Natural killer cell treated with Interleukin-12 subunit alpha and Interleukin-12 subunit beta and Interleukin-15 and Interleukin-18, amount 100 ng/mL, for 72 hours (primary cell): ENCODE measurements around the gene VEZF1. TPM values are rescaled to one million over a fixed set of nuclear protein-coding genes. Genes with fewer than 3 reads are reported as not detected.

ENCODE experiments used
- ATAC-seq, 2 donors: fragments of 150-1000 bp; cut with Tn5 transposase in 1 of 2; sonication (Bioruptor Pico), chemical (Tn5 transposase) in 1 of 2; 2 replicates each; pipeline ENCODE4 v1.10.0; 2021
- DNase-seq: peaks from one replicate; pipeline ENCODE4 v3.0.0; 2022; ENCODE audit warnings: low spot score
- H3K27ac Mint-ChIP-seq, 2 donors: 1 replicate in 1 of 2; 2 replicates in 1 of 2; pipeline ENCODE4 v1.8.0; 2022; ENCODE audit warnings: mixed read lengths in 2 of 2, mild to moderate bottlenecking in 1 of 2, moderate library complexity in 1 of 2
- H3K27me3 Mint-ChIP-seq, 2 donors: 1 replicate in 1 of 2; 2 replicates in 1 of 2; pipeline ENCODE4 v1.8.0; 2022; ENCODE audit warnings: mixed read lengths in 2 of 2
- H3K36me3 Mint-ChIP-seq: one replicate; pipeline ENCODE4 v1.8.0; 2022; ENCODE audit warnings: mixed read lengths
- H3K4me1 Mint-ChIP-seq, 2 donors: 1 replicate in 1 of 2; 2 replicates in 1 of 2; pipeline ENCODE4 v1.8.0; 2022; ENCODE audit warnings: low read depth in 2 of 2, mixed read lengths in 2 of 2, mild to moderate bottlenecking in 1 of 2
- H3K4me3 Mint-ChIP-seq: one replicate; pipeline ENCODE4 v1.8.0; 2022; ENCODE audit warnings: mixed read lengths
- H3K9me3 Mint-ChIP-seq: 2 replicates; pipeline ENCODE4 v1.8.0; 2022; ENCODE audit warnings: mixed read lengths
- total RNA-seq, 2 donors: library from RNA; stranded (reverse); gene quantifications; one replicate each; pipeline ENCODE4 v1.2.3, GENCODE V29; 2022

Gene VEZF1
- total RNA-seq, 2 donors from 2014 or later, result 29.1 to 31.8 TPM

DNA sequence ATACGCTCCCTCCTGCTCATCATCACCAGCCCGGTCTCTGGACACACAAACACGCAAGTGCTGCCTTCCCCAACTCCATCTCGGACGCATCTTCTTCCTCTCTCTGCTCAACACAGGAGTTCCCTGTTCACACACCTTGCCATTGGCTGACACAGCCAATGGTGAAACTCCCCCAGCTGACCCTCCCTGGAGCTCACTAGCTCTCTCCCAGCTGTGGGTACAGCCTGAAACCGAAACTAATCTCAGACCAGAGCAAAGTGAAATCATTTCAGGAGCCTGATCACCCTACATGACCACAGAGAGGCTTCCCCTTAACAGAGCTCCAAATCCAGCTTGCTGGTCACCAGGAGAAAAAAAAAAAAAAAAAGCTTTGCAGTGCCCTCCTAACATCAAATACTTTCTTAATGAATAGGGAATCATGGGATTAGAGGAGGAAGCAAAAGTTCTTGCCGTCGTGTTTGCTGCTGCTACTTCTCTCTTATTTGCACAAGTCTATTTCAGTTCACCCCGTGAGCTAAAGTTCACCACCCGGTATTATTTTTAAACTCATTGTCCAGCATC, 41.2 kb downstream of the VEZF1 start:
- Mint-ChIP-seq H3K27me3 (peaks cover 14 to 21% of the 10 kb centered on the region in 2 donors), H3K27ac (peak overlapping the region; percentile 15 to 64), H3K36me3 (no peaks in the 10 kb centered on the region), H3K9me3 (no peaks in the 10 kb centered on the region), H3K4me1 (peaks cover 36 to 40% of the 10 kb centered on the region in 2 donors), H3K4me3 (peak overlapping the region; percentile 76)
- DNase-seq (peak; percentile 69), ATAC-seq (peak; percentile 90)

GRCh38 chr17:57945996-57946797, 41.9 kb downstream of the VEZF1 start:
- ATAC-seq (no peak), DNase-seq (no peak)
- H3K9me3 Mint-ChIP-seq, result no peaks in the 10 kb centered on the region
- peak overlapping the region; percentile 15 to 64 for H3K27ac Mint-ChIP-seq
- peaks cover 35 to 38% of the 10 kb centered on the region in 2 donors for H3K4me1 Mint-ChIP-seq
- H3K4me3 Mint-ChIP-seq, result peak overlapping the region; percentile 76
- no peaks in the 10 kb centered on the region for H3K36me3 Mint-ChIP-seq
- peaks cover 14 to 24% of the 10 kb centered on the region in 2 donors for H3K27me3 Mint-ChIP-seq

DNA sequence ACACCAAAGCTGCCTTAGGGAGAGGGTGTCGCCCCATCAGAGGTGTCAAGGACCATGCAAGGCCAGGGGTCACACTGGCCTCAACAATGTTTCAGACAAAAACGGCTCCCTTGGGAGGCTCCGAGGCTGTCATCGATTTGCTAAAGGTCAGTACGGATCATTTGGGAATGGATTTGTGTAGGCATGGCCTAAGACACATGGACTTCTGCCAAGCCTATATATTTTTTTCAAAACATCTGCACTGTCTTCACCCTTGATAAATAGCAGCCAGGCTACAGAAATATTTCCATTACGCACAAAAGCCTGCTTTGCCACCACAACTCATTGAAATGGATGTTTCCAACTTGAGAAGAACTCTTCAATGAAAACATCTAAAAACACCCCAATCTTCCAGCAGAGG, 43.1 kb downstream of the VEZF1 start:
- Mint-ChIP-seq H3K27ac (no peak overlapping the region), H3K4me1 (peaks cover 29% of the 10 kb centered on the region in 2 donors), H3K36me3 (no peaks in the 10 kb centered on the region), H3K9me3 (no peaks in the 10 kb centered on the region), H3K4me3 (no peak overlapping the region), H3K27me3 (peaks cover 22 to 25% of the 10 kb centered on the region in 2 donors)
- DNase-seq (no peak), ATAC-seq (no peak)

DNA sequence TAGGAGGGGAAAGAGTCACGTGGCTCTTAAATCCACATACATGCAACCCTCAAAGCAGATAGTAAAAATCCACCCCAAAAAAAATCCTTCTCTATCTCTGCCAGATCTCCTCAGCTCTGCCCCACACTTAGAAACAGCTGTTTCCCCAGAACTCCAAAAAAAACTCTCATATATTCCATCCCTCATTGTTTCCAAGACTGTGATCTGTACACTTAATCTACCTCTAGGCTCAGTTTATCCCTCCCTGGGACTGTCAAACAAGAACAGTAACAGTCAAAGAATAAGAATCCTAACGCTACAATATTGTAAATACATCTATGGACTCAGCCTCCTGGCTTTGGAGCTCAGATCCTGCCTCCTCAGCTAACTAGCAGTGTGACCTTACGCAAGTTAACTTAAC, 44.4 kb downstream of the VEZF1 start:
- DNase-seq (no peak), ATAC-seq (no peak)
- Mint-ChIP-seq H3K4me1 (peaks cover 23% of the 10 kb centered on the region in 2 donors), H3K27me3 (peaks cover 26 to 29% of the 10 kb centered on the region in 2 donors), H3K4me3 (no peak overlapping the region), H3K27ac (no peak overlapping the region), H3K9me3 (no peaks in the 10 kb centered on the region), H3K36me3 (no peaks in the 10 kb centered on the region)

DNA sequence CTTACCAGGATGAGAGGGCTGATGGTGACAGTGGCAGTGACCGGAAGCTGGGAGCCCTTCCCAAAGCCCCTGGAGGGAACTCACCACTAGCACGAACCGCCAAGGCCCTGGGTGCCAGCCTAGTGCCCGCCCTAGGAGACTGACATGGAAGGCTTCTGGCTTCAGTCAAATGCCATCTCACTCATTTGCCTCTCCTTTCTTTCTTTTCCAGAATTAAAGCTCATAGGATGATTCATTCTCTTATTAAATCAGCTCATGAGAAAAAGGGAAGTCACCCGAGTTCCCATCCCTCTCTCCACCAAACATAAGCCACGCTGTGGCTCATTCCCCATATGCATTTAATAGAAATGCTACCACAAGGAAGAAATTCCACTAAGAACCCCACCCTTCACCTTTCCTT, 44.9 kb downstream of the VEZF1 start:
- DNase-seq (no peak), ATAC-seq (no peak)
- Mint-ChIP-seq H3K4me1 (peaks cover 18% of the 10 kb centered on the region in 2 donors), H3K4me3 (no peak overlapping the region), H3K27ac (no peak overlapping the region), H3K9me3 (no peaks in the 10 kb centered on the region), H3K36me3 (no peaks in the 10 kb centered on the region), H3K27me3 (peaks cover 26 to 32% of the 10 kb centered on the region in 2 donors)

DNA sequence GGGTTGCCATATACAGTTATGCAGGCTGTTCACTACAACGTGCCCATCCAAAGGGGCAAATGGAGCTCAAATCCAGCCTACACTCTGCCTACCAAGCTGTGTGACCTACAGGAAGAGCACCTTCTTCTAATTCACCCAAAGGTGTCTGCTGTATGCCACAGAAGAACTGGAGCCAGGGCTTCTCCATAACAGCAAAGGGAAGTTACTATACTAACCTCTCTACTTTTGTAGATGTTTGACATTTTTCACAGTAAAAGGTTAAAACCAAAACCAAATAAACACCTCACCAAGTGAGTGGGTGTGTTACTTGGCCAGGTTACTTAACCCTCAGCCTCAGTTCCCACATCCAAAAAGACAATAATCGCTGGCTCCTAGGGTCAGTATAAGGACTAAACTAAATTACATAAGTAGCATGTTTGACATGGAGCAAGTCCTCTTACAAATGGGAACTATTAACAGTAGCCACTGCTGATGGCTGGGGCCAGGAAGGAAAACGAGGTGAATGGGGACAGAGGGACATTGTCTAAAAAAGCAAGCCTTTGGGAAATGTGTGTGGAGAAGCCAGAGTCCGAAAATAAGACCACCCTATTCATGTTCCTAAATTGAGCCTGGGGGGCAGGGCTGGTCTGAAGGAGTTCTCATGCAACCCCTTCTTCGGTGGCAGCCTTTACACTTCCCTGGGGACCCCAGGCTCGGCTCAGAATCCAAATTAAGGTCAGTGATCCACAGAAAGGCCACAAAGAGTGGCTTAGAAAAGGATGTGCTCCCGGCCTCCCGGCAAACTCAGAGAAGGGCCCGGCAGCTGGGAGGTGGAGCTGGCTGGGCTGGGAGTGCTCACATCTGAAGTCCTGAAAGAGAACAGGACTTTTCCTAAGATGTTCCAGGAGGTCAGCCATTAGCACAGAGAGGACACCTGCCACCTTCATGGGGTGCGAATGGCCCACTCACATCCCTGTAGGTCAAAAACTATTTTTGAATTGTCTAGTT, 46.4 kb downstream of the VEZF1 start:
- ATAC-seq (no peak), DNase-seq (no peak)
- peaks cover 23 to 30% of the 10 kb centered on the region in 2 donors for H3K27me3 Mint-ChIP-seq
- H3K27ac Mint-ChIP-seq, result no peak overlapping the region
- no peaks in the 10 kb centered on the region for H3K36me3 Mint-ChIP-seq
- no peak overlapping the region for H3K4me3 Mint-ChIP-seq
- peaks cover 9 to 10% of the 10 kb centered on the region in 2 donors for H3K4me1 Mint-ChIP-seq
- no peaks in the 10 kb centered on the region for H3K9me3 Mint-ChIP-seq

GRCh38 chr17:57940653-57941329, 47.3 kb downstream of the VEZF1 start:
- peaks cover 20 to 29% of the 10 kb centered on the region in 2 donors for H3K27me3 Mint-ChIP-seq
- no peak for DNase-seq
- no peak for ATAC-seq
- H3K36me3 Mint-ChIP-seq, result no peaks in the 10 kb centered on the region
- H3K27ac Mint-ChIP-seq, result no peak overlapping the region
- H3K9me3 Mint-ChIP-seq, result no peaks in the 10 kb centered on the region
- H3K4me3 Mint-ChIP-seq, result no peak overlapping the region
- peaks cover 6 to 8% of the 10 kb centered on the region in 2 donors for H3K4me1 Mint-ChIP-seq

- H3K27ac Mint-ChIP-seq, result no peak overlapping the region
- H3K4me1 Mint-ChIP-seq, result peaks cover 6 to 8% of the 10 kb centered on the region in 2 donors
- H3K9me3 Mint-ChIP-seq, result no peaks in the 10 kb centered on the region
- DNase-seq (no peak), ATAC-seq (no peak)
- no peaks in the 10 kb centered on the region for H3K36me3 Mint-ChIP-seq
- no peak overlapping the region for H3K4me3 Mint-ChIP-seq
- peaks cover 20 to 29% of the 10 kb centered on the region in 2 donors for H3K27me3 Mint-ChIP-seq
Measured at GRCh38 chr17:57940231-57940630, 47.8 kb downstream of the VEZF1 start.

DNA sequence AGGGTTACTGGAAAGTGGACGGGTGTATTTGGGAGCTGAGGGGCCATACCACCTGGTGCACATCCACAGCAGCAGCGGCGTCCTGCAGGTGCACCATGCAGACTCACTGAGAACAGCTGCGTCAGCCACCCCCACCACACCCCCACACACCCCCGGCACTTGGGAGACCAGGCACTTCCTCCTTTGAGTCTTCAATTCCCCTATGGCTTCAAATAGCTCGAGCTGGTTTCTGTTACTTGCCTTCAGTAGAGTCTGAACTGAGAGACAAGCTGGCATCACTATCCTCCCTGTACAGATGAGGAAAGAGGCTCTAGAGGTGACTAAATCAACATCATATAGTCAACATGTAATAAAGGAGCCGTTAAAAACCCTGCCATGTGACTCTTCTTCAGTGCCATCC, 48.3 kb downstream of the VEZF1 start:
- Mint-ChIP-seq H3K4me1 (peaks cover 6 to 8% of the 10 kb centered on the region in 2 donors), H3K4me3 (no peak overlapping the region), H3K27ac (no peak overlapping the region), H3K9me3 (no peaks in the 10 kb centered on the region), H3K27me3 (peaks cover 20 to 28% of the 10 kb centered on the region in 2 donors), H3K36me3 (no peaks in the 10 kb centered on the region)
- ATAC-seq (peak in 1 of 2 donors; percentile 41), DNase-seq (no peak)

GRCh38 chr17:57938061-57938502, 50.0 kb downstream of the VEZF1 start:
- no peak overlapping the region for H3K4me3 Mint-ChIP-seq
- peaks cover 12 to 19% of the 10 kb centered on the region in 2 donors for H3K27me3 Mint-ChIP-seq
- peaks cover 6 to 8% of the 10 kb centered on the region in 2 donors for H3K4me1 Mint-ChIP-seq
- H3K27ac Mint-ChIP-seq, result no peak overlapping the region
- no peaks in the 10 kb centered on the region for H3K36me3 Mint-ChIP-seq
- ATAC-seq, result no peak
- DNase-seq, result no peak
- H3K9me3 Mint-ChIP-seq, result no peaks in the 10 kb centered on the region

- no peak overlapping the region for H3K27ac Mint-ChIP-seq
- no peak for DNase-seq
- H3K4me3 Mint-ChIP-seq, result no peak overlapping the region
- no peaks in the 10 kb centered on the region for H3K36me3 Mint-ChIP-seq
- H3K9me3 Mint-ChIP-seq, result no peaks in the 10 kb centered on the region
- peaks cover 6 to 8% of the 10 kb centered on the region in 2 donors for H3K4me1 Mint-ChIP-seq
- no peak for ATAC-seq
- peaks cover 12 to 17% of the 10 kb centered on the region in 2 donors for H3K27me3 Mint-ChIP-seq
Measured at GRCh38 chr17:57937492-57937891, 50.6 kb downstream of the VEZF1 start.

DNA sequence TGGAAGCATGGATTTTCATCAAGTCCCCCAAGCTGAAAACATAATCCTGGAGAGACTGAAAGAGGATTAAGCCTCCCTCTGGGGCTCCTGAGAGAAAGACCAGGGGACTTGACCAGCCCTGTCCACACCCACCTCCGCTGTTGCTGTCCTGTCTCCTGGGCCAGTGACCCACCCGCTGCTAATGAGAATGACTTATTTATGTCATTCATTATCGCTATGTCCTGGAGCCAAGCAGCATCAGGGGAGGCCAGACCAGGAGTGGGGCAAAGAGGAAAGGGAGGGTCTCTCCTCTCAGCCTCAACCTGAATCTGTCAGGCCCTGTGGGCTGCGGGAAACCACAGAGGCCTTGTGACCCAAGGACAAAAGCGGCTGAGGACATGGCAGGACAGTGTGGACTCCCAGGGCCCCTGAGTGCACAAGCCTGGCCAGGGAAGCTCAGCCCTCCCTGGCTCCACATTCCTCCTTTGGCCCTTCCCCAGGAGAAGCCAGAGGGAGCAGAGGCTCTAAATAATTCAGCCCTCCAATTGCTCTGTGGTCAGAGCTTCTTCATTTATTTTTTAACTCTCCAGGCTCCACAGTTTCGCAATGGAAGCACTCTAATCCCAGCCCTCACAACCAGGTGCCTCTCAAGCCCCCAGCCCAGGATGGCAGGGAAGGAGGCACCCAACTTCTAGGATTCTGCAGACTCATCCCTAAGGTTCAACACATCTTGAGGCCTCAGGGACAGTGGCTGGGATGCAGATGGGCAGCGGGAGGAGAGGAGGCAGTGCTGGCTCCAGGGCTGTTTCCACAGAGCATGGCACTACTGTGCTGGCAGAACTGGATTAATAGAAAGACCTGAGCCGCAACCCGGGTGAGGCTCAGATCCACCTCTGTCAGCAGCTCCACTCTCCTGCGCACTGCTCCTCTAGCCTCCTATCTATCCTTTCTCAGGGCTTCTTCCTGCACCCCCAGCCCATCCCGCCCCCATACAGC, 51.9 kb downstream of the VEZF1 start:
- Mint-ChIP-seq H3K27ac (no peak overlapping the region), H3K36me3 (no peaks in the 10 kb centered on the region), H3K9me3 (no peaks in the 10 kb centered on the region), H3K4me1 (peaks cover 6 to 8% of the 10 kb centered on the region in 2 donors), H3K27me3 (peaks cover 14 to 16% of the 10 kb centered on the region in 2 donors), H3K4me3 (no peak overlapping the region)
- ATAC-seq (no peak), DNase-seq (no peak)
